Stomach (tissue), 9 donors: ENCODE results near the gene NUP214. TPM values are rescaled to one million over a fixed set of nuclear protein-coding genes. Genes with fewer than 3 reads are reported as not detected.
"Not testable (repeated sequence)": the region's sequence is repeated elsewhere in the genome, so short reads cannot be mapped to it uniquely, and the experiment has no call there.

Source experiments
- DNase-seq, 2 donors: peaks; one replicate each; pipeline versions ENCODE4 v3.0.0 to v3.0.0-alpha.2; 2013 to 2019
- H3K27ac ChIP-seq, 5 donors: fragments of 200-600 bp in 4 of 5; sonication (generic) in 4 of 5; one replicate each; pipeline ENCODE4 v1.5.1; 2013 to 2019; ENCODE audit warnings: mild to moderate bottlenecking in 1 of 5, moderate library complexity in 1 of 5
- H3K27me3 ChIP-seq, 3 donors: fragments of 200-600 bp; sonication (generic); one replicate each; pipeline ENCODE4 v1.5.1; 2017 to 2019; ENCODE audit warnings: mixed run types in 1 of 3
- H3K36me3 ChIP-seq, 4 donors: fragments of 200-600 bp; sonication (generic); 1 replicate in 3 of 4; 2 replicates in 1 of 4; pipeline ENCODE4 v1.5.1; 2016 to 2019
- H3K4me1 ChIP-seq, 4 donors: fragments of 200-600 bp; sonication (generic); one replicate each; pipeline ENCODE4 v1.5.1; 2016 to 2019
- H3K4me3 ChIP-seq, 4 donors: fragments of 200-600 bp; sonication (generic) in 3 of 4; one replicate each; pipeline ENCODE4 v1.5.1; 2016 to 2019; ENCODE audit warnings: mild to moderate bottlenecking in 1 of 4
- H3K9me3 ChIP-seq, 4 donors: fragments of 200-600 bp; sonication (generic); one replicate each; pipeline ENCODE4 v1.5.1; 2016 to 2019
- CTCF ChIP-seq, 7 experiments: fragments of 450-650 bp in 4 of 7; fragments of 200-600 bp in 3 of 7; sonication (generic) in 3 of 7; IDR thresholded peaks; one replicate each; pipeline ENCODE4 v1.5.1; 2016 to 2019; ENCODE audit warnings: antibody characterized with exemption in 7 of 7, control low read depth in 2 of 7, mild to moderate bottlenecking in 1 of 7
- EP300 ChIP-seq: sonication (generic); formaldehyde crosslinking; IDR thresholded peaks from one replicate; pipeline ENCODE4 v1.6.1; 2017; ENCODE audit warnings: antibody characterized with exemption
- POLR2A ChIP-seq, 4 donors: fragments of 450-650 bp; IDR thresholded peaks; one replicate each; pipeline ENCODE4 v1.6.1; 2016; ENCODE audit warnings: antibody characterized with exemption in 4 of 4, control low read depth in 2 of 4, mild to moderate bottlenecking in 1 of 4, moderate library complexity in 1 of 4
- POLR2AphosphoS5 ChIP-seq, 3 donors: sonication (generic); formaldehyde crosslinking; IDR thresholded peaks; one replicate each; pipeline ENCODE4 v1.6.1; 2016; ENCODE audit warnings: antibody characterized with exemption in 3 of 3
- WGBS, 5 donors: extraction: QIAGEN DNeasy Blood & Tissue Kit in 3 of 5; methylation state at CpG; one replicate each; pipeline versions ENCODE4 v1.1.5 to v1.1.7; 2013 to 2018; 5-methylcytosine and 5-hydroxymethylcytosine counted together
- intact Hi-C: fragments of 100-400 bp; cut with DNase I; formaldehyde crosslinking; loops from one replicate; pipeline ENCODE4 v1.15.1; 2023; ENCODE audit warnings: low total_unique reads
- polyA plus RNA-seq, 3 donors: library from polyadenylated mRNA; stranded (reverse); fragments of 200-250 nt; gene quantifications; one replicate each; pipeline ENCODE4 v1.2.3, GENCODE V29; 2013
- total RNA-seq, 5 donors: library from RNA; depleted of rRNA; stranded (reverse); fragments of >200 nt; gene quantifications; one replicate each; pipeline versions ENCODE4 v1.1.0 to v1.2.3, GENCODE V29; 2014 to 2016
- donor health status: healthy with polysubstance abuse.
- donor health status: Bipolar disorder and iron deficiency.
- donor health status: healthy.

The NUP214 gene
- total and polyA plus RNA-seq, 8 donors: 21.7 to 111 (median 35.0) TPM

- H3K36me3 ChIP-seq: peaks cover 13 to 27% (median 16%) of the 10 kb centered on the region in 4 donors
- peaks cover 0 to 3% (median 0%) of the 10 kb centered on the region in 3 donors for H3K27me3 ChIP-seq
- H3K4me3 ChIP-seq: no peak overlapping the region
- H3K4me1 ChIP-seq: peaks cover 0 to 57% (median 8%) of the 10 kb centered on the region in 4 donors
- WGBS, 5 donors: 58 to 76% (median 72%) methylated on average over 6 to 11 of the region's 11 CpGs
- no peaks in the 10 kb centered on the region for H3K9me3 ChIP-seq
- TF ChIP-seq EP300 (no peak), POLR2AphosphoS5 (IDR thresholded peaks at IDR 0.05) (no peak), POLR2A (IDR thresholded peaks at IDR 0.05) (no peak), CTCF (IDR thresholded peaks at IDR 0.05) (no peak)
- intact Hi-C loops: no loop called here
- peak in 1 of 2 donors; percentile 2 for DNase-seq
- no peak overlapping the region for H3K27ac ChIP-seq
These were observed 138.8 kb downstream of the NUP214 start for GRCh38 chr9:131264231-131264630.

- TF ChIP-seq POLR2A (IDR thresholded peaks at IDR 0.05) (no peak), EP300 (no peak), POLR2AphosphoS5 (IDR thresholded peaks at IDR 0.05) (no peak), CTCF (IDR thresholded peaks at IDR 0.05) (no peak)
- Histone ChIP-seq H3K27me3 (no peaks in the 10 kb centered on the region), H3K36me3 (peaks cover 0 to 4% (median 0%) of the 10 kb centered on the region in 4 donors), H3K4me1 (peaks cover 0 to 78% (median 10%) of the 10 kb centered on the region in 4 donors), H3K9me3 (no peaks in the 10 kb centered on the region), H3K4me3 (no peak overlapping the region), H3K27ac (peak overlapping the region in 2 of 5 donors; percentile 30 to 39)
- intact Hi-C loops: no loop called here
- DNase-seq: peak in 1 of 2 donors; percentile 34
- WGBS, 5 donors: 56 to 69% (median 62%) methylated on average over 18 to 26 of the region's 26 CpGs
These were observed 141.2 kb downstream of the NUP214 start for GRCh38 chr9:131266266-131267229.

GRCh38 chr9:131270171-131271015, 145.0 kb downstream of the NUP214 start:
- peak overlapping the region; percentile 63 to 84 (median 76) for H3K27ac ChIP-seq
- peaks cover 0 to 68% (median 12%) of the 10 kb centered on the region in 4 donors for H3K4me1 ChIP-seq
- WGBS, 5 donors: 54 to 65% (median 60%) methylated on average over 18 to 20 of the region's 20 CpGs
- intact Hi-C loops: no loop called here
- TF ChIP-seq EP300 (no peak), POLR2AphosphoS5 (IDR thresholded peaks at IDR 0.05) (peak; percentile 15 to 34 (median 19)), CTCF (IDR thresholded peaks at IDR 0.05) (no peak)
- H3K4me3 ChIP-seq: no peak overlapping the region
- peak; percentile 46 to 65 for DNase-seq
- no peaks in the 10 kb centered on the region for H3K9me3 ChIP-seq
- H3K36me3 ChIP-seq: no peaks in the 10 kb centered on the region
- H3K27me3 ChIP-seq: peaks cover 0 to 9% (median 0%) of the 10 kb centered on the region in 3 donors

GRCh38 chr9:131271016-131271273, 145.6 kb downstream of the NUP214 start:
- intact Hi-C loops, H3K36me3 ChIP-seq, H3K4me3 ChIP-seq, DNase-seq, H3K9me3 ChIP-seq: not testable (repeated sequence)
- 69 to 84% (median 78%) methylated on average over 1 of the region's 1 CpG for WGBS, 5 donors
- peaks cover 0 to 64% (median 10%) of the 10 kb centered on the region in 4 donors for H3K4me1 ChIP-seq
- peaks cover 0 to 15% (median 0%) of the 10 kb centered on the region in 3 donors for H3K27me3 ChIP-seq
- peak overlapping the region; percentile 57 to 84 (median 76) for H3K27ac ChIP-seq
